ENCODE measurements around the gene ROBO1. TPM values are rescaled to one million over a fixed set of nuclear protein-coding genes. Genes with fewer than 3 reads are reported as not detected.

ROBO1 gene
- total RNA-seq, 4 donors from 2014 or later: 25.0 to 42.6 (median 35.7) TPM

DNA sequence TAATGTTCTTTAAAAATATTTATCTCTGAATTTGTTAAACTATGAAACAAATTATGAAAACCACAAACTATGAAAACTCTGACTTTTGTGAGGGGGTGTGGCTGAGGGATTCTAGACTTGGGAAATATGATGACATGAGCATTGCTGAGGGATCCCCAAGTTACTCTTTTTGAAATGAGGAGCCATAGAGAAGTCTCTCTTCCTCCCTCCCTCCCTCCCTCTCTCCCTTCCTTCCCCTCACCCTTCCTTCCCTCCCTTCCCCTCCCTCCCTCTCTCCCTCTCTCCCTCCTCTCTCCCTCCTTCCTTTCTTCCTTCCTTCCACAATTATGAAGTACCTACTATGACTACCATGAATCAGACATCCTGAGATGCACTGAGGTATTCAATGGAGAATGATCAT is 673.1 kb downstream of the ROBO1 start:
- TF ChIP-seq POLR2A (IDR thresholded peaks at IDR 0.05): no peak
- TF ChIP-seq, protein P1, sequence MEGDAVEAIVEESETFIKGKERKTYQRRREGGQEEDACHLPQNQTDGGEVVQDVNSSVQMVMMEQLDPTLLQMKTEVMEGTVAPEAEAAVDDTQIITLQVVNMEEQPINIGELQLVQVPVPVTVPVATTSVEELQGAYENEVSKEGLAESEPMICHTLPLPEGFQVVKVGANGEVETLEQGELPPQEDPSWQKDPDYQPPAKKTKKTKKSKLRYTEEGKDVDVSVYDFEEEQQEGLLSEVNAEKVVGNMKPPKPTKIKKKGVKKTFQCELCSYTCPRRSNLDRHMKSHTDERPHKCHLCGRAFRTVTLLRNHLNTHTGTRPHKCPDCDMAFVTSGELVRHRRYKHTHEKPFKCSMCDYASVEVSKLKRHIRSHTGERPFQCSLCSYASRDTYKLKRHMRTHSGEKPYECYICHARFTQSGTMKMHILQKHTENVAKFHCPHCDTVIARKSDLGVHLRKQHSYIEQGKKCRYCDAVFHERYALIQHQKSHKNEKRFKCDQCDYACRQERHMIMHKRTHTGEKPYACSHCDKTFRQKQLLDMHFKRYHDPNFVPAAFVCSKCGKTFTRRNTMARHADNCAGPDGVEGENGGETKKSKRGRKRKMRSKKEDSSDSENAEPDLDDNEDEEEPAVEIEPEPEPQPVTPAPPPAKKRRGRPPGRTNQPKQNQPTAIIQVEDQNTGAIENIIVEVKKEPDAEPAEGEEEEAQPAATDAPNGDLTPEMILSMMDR (IDR thresholded peaks at IDR 0.05): no peak
- no peak overlapping the region for H3K4me3 ChIP-seq
- H3K27ac ChIP-seq: no peak overlapping the region
- H3K9me3 ChIP-seq: no peaks in the 10 kb centered on the region
- intact Hi-C loops (cut with DNase I): no loop called here
- H3K36me3 ChIP-seq: no peaks in the 10 kb centered on the region
- H3K4me1 ChIP-seq: no peaks in the 10 kb centered on the region
- H3K27me3 ChIP-seq: no peaks in the 10 kb centered on the region
- DNase-seq: no peak

DNA sequence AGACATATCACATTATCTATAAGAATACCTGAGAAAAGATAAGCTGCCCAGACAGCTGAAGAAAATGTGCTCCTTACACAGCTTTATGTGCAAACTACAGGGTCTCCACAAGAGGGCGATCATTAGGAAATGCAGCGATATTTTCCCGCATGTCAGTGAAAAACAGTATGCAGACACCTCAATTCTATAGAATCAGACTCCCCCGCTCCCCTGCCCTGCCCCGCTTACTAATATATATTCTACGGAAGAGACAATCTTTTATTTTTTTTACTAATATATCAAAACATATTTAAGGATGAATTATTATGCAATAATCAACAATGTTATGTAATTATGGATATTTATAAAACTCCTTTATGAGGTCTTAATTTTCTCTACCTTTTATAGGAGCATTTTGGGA is 681.3 kb downstream of the ROBO1 start:
- TF ChIP-seq, protein P1 (IDR thresholded peaks at IDR 0.05): peak; percentile 19 to 79 (median 67)
- no peak for TF ChIP-seq POLR2A (IDR thresholded peaks at IDR 0.05)
- Histone ChIP-seq H3K36me3 (no peaks in the 10 kb centered on the region), H3K27ac (no peak overlapping the region), H3K27me3 (no peaks in the 10 kb centered on the region), H3K4me1 (peaks cover 0 to 11% (median 3%) of the 10 kb centered on the region in 3 donors), H3K9me3 (no peaks in the 10 kb centered on the region), H3K4me3 (no peak overlapping the region)
- WGBS, 2 donors: 5 to 8% methylated on average over 6 of the region's 6 CpGs
- DNase-seq: no peak
- intact Hi-C loops (cut with DNase I): loop anchor here (10.0 kb wide), 1 partner anchor 278 kb away; no protein-coding TSS in a partner anchor

DNA sequence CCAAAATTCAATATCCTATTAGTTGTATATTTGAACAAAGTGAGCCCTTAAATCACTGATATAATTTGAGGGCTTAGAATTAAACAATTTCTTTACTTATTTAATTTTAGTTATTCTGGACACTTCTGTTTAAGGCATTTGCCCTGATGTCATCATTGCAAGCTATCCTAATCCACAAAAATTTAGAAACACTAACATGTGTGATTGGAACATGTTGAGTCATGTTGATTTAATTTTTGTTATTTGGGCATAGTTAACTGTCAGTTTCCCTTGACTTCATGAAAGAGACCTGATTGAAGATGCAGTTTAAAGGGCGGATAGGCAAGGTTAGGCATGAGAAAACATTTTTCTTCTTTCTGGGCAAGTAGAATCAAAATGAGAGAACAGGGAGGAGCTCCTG is 682.6 kb downstream of the ROBO1 start:
- WGBS, 2 donors: 30 to 44% methylated on average over 1 of the region's 1 CpG
- intact Hi-C loops (cut with DNase I): loop anchor here (10.0 kb wide), 1 partner anchor 280 kb away; no protein-coding TSS in a partner anchor
- H3K27me3 ChIP-seq: no peaks in the 10 kb centered on the region
- no peak overlapping the region for H3K27ac ChIP-seq
- TF ChIP-seq POLR2A (IDR thresholded peaks at IDR 0.05): no peak
- TF ChIP-seq, protein P1 (IDR thresholded peaks at IDR 0.05): no peak
- no peak for DNase-seq
- H3K9me3 ChIP-seq: no peaks in the 10 kb centered on the region
- H3K4me3 ChIP-seq: no peak overlapping the region
- H3K36me3 ChIP-seq: no peaks in the 10 kb centered on the region
- peaks cover 0 to 11% (median 3%) of the 10 kb centered on the region in 3 donors for H3K4me1 ChIP-seq

DNA sequence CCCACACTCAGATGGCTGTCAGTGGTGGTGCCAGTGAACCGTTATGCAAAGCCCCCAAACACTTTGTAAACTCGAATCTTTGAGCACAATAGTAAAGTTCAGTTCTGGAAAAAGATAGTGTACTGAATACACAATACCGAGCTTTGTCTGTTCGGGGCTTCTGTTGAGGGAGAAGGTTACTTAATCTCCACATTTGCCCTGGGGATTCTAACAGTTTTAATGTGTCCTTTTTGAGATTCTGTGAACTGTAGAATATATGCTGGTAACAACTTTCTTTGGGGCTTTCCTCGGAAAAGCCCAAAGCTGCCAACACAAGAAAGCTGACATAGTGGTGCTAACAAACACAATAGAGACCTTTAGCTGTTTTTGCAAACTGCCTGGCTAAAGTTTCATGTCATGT is 686.5 kb downstream of the ROBO1 start:
- no peak for DNase-seq
- intact Hi-C loops (cut with DNase I): loop anchor here (10.0 kb wide), 1 partner anchor 283 kb away; no protein-coding TSS in a partner anchor

DNA sequence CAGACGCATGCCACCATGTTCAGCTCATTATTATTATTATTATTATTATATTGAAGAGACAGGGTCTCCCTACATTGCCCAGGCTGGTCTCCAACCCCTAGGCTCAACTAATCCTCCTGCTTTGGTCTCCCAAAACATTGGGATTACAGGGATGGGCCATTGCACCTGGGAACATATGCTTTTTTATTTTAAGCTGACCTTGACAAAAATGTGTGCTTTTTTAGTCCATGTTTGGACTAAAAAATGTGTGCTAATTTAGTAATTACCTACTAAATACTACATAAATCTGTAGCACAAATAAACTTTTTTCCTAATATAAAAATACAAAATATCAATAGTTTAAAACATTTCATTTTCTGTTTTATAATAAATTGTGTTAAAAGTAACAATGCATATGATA is 693.2 kb downstream of the ROBO1 start:
- H3K36me3 ChIP-seq: no peaks in the 10 kb centered on the region
- no peak for DNase-seq
- no peaks in the 10 kb centered on the region for H3K9me3 ChIP-seq
- intact Hi-C loops (cut with DNase I): no loop called here
- 71 to 100% methylated on average over 1 of the region's 1 CpG for WGBS, 2 donors
- H3K4me3 ChIP-seq: no peak overlapping the region
- no peaks in the 10 kb centered on the region for H3K27me3 ChIP-seq
- TF ChIP-seq, protein P1 (IDR thresholded peaks at IDR 0.05): no peak
- TF ChIP-seq POLR2A (IDR thresholded peaks at IDR 0.05): no peak
- no peaks in the 10 kb centered on the region for H3K4me1 ChIP-seq
- H3K27ac ChIP-seq: no peak overlapping the region

More for the DNA sequence above, 686.5 kb downstream of the ROBO1 start:
- H3K27ac ChIP-seq: no peak overlapping the region
- TF ChIP-seq POLR2A (IDR thresholded peaks at IDR 0.05): no peak
- TF ChIP-seq, protein P1 (IDR thresholded peaks at IDR 0.05): no peak
- WGBS, 2 donors: 41 to 57% methylated on average over 5 of the region's 5 CpGs
- no peaks in the 10 kb centered on the region for H3K27me3 ChIP-seq
- no peak overlapping the region for H3K4me3 ChIP-seq
- no peaks in the 10 kb centered on the region for H3K36me3 ChIP-seq
- H3K4me1 ChIP-seq: peaks cover 0 to 7% (median 3%) of the 10 kb centered on the region in 3 donors
- no peaks in the 10 kb centered on the region for H3K9me3 ChIP-seq
